Activated CD8-positive, alpha-beta memory T cell treated with anti-CD3 and anti-CD28 coated beads for 24 hours (primary cell): Measurements from ENCODE around the gene ABCA3.

Experiments
- DNase-seq: peaks from one replicate; pipeline ENCODE4 v3.0.0-alpha.2; 2020

The ABCA3 gene

DNA sequence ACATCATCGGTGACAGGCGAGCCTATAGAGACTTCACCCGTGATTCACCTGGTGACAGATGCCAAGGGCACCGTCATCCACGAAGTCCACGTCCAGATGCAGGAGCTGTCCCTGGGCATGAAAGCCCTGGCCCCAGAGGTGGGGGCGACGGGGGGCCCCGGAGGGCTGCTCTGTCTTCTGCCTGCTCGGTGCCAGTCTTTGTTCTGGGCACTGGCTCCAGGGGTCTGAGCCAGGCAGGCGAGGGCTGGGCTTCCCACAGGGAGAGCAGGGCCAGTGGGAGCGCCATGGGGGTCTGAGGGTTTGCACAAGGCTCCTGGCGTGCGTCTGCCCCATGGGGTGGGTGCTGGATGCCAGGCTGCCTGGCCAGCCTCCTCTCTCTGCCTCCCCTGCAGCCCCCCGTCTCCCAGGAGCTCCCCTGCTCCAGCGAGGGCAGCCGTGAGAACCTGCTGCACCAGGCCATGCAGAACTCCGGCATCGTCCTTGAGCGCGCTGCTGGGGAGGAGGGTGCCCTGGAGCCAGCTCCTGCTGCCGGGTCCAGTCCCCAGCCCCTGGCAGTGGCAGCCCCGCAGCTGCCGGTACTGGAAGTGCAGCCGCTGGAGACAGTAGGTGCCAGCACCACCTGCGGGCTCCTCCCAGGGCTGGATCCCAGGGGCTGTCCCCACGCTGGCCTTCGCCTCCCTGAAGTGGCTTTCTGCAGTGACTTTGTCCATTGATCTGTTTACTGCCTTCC is 107.3 kb downstream of the ABCA3 start:
- DNase-seq: no peak

DNA sequence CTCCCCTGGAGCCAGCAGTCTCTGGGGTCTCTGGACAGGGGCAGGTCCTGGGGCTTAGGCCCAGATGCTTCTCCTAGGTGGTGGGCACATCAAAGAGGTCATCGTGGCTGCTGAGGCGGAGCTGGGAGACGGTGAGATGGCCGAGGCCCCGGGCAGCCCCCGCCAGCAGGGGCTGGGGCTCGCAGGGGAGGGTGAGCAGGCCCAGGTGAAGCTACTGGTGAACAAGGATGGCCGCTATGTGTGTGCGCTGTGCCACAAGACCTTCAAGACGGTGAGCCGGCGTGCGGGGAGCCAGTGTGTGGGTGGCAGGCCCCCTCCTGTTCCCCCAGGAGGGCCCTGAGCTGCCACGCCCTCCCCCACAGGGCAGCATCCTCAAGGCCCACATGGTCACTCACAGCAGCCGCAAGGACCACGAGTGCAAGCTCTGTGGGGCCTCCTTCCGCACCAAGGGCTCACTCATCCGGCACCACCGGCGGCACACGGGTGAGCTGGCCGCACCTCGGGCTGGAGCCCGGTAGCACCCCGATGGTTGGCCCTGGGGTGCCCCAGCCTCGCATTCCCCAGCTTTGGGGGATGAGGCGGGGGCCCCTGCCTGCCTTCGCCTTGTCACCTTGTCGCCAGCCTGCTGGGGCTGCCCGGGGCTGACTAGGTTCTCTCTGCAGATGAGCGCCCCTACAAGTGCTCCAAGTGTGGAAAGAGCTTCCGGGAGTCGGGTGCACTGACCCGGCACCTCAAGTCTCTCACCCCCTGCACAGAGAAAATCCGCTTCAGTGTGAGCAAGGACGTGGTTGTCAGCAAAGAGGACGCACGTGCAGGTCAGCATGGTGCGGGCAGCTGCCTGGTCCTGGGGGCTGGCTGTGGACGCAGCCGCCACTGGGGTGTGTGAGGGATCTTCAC is 108.2 kb downstream of the ABCA3 start:
- no peak for DNase-seq

DNA sequence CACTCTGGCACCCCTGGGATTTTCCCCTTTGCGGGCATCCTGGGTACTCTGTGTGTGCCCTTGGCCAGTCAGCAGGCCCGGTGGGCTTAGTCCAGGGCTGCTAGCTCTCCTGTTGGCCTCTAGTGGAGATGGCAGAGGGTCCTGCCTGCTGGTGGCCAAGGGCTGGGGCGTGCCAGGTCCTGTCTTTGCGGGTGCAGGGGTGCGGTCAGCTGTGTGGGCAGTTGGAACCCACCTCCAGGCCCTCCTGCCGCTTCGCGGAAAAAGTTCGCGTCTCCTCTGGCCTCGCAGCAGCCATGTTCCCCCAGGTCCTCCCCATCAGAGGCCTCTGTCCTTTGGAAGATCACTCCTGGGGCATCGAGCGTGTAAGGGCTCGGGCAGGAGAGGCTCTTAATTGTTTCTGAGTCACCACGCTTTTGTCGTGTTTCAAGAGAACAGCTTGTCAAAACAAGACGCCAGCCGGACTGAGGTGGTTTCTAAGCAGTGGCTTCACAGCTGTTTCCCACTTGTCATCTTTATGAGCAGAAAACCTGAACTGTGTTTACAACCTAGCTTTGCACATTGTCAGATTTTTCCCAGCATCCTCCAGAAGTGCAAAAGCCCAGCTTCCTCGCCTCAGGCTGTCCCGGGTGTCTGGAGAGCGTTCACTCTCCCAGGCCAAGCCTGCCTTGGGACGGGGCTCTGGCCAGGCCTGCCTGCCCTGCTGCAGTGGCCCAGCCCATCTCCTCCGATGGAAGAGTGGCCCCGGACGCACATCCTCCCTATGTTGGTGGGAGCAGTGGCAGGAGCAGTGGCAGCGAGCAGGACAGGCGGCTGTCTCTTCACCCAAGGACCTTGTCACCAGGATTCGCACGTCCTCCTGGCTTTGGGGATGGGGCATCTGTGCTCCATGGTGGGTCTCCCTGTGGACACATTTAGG is 109.3 kb downstream of the ABCA3 start:
- no peak for DNase-seq

DNA sequence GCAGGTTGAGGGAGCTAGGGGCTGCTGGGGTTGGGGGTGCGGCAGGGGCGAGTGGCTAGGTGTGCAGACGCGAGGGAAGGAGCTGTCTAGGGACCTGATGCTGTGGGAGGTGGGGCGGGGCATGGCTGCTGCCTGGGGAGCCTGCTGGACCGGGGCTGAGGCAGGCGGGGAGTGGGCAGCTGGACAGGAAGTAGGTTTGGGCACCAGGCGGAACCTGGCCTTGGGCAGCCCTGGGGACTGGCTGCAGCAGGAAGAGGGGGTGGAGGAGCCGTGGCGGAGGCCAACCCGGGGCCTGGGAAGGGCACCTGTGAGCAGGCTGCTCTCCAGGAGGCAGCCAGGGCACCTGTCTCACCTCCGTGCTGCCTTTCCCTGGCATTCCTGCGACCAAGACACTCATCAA is 110.2 kb downstream of the ABCA3 start:
- DNase-seq: no peak

DNA sequence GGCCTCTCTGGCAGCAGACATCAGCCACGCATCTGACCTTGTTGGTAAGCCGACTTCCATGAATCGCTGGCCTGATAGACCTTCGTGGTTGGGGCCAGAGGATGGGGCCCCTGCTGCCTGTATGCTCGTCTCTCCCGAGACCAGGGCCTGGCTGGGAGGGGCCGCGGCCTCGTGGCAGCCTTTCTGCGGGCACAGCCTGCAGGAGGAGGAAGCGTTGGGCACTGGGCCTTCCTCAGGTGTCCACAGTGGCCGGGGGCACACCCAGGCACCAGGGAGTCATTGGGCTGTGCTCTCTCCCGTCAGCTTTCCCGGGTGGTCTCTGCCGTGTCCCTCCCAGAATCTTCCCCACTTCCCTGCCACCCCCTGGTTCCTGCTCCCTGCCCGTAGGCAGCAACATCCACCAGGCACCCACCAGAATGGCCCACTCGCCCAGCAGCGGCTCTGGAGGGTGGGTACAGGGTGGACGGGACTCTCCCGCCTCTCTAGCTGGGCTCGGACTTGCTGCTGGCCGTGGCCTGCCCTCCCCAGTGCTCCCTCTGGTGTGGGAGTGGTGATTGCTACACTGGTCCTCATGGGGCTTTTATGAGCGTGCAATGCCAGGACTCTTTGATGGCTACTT is 110.8 kb downstream of the ABCA3 start:
- DNase-seq: no peak

DNA sequence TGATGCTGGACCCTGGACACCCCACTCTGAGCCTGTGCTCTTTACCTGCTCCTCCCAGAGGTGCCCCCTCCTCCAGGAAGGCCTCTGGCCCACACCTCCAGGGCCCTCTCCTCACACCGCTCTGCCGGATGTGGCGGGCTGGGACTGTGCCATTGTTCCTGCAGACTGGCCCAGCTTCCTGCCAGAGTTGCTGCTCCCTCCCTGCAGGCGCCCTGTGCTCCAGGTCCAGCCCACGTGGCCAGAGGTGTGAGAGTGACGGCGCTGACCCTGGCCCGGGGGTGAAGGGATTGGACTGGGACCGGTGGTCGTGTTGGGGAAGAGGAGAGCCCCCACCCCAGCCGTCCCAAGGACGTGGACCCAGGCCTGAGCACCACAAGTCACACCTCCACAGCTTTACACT is 111.4 kb downstream of the ABCA3 start:
- no peak for DNase-seq

DNA sequence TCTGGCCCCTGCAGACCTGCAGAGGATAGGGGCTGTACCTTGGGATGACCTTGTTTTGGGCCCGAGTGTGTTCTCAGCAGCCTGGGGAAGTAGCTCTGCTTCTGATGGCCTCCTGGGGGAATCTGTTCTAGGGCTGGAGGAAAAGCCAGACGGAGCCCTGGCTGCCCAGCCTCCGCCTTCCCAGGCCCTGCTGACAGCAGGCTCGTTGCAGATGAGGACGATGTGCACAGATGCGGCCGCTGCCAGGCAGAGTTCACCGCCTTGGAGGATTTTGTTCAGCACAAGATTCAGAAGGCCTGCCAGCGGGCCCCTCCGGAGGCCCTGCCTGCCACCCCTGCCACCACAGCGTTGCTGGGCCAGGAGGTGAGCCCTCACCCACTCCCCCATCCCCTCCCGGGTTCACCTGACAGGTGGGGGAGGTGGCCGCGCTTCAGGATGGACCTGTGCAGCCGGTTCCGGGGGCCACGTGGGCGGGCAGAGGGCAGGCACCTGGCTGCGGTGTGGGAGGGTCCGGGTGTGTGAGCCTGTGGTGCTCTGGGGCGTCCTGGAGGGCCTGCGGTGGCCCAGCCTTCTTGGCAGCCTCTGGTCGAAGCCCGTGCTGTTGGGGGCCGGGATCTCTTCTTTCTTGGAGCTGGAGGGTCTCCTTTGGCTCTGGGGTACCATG is 112.2 kb downstream of the ABCA3 start:
- no peak for DNase-seq

DNA sequence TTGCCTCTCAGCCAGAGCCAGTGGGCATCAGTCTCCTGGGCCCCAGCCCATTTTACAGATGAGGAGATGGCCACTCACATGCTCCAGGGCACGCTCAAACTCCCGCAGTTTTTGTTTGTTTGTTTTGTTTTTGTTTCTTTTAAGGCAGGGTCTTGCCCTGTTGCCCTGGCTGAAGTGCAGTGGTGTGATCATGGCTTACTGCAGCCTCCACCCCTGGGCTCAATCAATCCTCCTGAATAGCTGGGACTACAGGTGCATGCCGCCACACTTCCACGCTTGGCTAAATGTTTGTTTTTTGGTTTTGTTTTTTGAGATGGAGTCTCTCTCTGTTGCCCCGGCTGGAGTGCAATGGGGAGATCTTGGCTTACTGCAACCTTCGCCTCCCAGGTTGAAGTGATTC is 113.6 kb downstream of the ABCA3 start:
- no peak for DNase-seq

DNA sequence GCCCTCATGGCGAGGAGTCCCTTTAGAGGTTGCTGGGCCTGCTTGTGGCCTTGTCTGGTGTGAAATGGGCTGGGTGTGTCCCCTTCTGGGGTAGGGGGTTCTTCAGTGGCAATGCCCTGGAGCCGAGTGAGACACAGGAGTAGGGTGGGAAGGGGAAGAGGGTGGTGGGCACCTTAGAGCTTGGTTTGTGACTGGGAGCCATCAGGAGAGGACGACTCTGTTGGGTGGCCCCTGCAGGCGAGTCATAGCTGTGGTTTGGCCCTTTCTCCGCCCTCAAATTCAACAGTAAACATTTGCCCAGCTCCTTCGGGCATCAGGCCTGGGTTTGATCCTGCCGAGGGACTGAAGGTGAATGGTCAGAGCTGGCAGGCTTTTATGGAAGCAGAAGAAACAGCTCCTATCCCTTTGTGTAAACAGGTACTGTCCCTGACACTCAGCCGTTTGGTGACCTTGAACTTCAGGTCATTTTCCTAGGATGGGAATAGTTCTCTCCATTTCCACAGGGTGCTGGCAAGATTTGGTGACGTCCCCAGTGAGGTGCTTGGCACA is 114.2 kb downstream of the ABCA3 start:
- no peak for DNase-seq
